Cerebellar nuclear complex (tissue), 1 donor: Measurements from ENCODE around the gene SLC6A8.

Experiments
- DNase-seq, 2 experiments: peaks; one replicate each; lab custom pipeline; 2025; lab: John Stamatoyannopoulos, UW

The SLC6A8 gene

DNA sequence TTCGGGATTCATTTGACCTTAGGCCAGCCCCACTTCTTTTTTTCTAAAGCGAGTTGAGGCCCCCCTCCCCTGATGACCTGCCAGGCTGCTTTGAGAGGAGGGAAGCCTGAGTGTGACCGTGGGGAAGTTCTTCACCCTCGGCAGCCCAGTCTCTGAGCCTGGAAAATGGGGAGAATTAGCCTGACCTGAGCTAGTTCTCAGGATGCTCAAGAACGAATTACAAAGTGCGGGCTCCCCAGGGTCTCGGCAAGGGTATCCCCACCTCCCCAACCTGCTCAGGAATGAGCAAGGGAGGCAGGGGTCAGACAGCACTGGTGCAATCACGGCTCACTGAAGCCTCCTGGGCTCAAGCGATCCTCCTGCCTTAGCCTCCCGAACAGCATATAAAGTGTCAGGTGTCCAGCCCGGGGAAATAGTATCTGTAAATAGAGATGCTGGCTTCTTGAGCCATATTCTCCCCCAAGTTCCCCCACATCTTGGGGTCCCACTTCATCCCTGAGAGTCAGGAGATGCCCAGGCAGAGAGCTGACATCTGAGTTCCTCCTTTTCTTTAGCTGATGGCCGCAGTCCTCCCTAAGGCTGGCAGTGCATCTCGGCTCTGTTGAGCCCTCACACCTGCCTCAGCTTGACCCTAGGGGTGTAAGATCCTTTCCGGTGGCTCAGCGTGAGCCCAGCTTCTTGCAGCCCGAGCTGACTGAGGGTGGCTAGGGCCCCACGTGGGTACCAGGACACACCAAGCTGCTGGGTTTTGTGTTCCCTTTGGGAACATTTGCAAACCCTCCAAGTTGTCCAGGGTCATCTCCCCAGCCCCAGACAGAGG is 39.2 kb upstream of the SLC6A8 start:
- no peak for DNase-seq

DNA sequence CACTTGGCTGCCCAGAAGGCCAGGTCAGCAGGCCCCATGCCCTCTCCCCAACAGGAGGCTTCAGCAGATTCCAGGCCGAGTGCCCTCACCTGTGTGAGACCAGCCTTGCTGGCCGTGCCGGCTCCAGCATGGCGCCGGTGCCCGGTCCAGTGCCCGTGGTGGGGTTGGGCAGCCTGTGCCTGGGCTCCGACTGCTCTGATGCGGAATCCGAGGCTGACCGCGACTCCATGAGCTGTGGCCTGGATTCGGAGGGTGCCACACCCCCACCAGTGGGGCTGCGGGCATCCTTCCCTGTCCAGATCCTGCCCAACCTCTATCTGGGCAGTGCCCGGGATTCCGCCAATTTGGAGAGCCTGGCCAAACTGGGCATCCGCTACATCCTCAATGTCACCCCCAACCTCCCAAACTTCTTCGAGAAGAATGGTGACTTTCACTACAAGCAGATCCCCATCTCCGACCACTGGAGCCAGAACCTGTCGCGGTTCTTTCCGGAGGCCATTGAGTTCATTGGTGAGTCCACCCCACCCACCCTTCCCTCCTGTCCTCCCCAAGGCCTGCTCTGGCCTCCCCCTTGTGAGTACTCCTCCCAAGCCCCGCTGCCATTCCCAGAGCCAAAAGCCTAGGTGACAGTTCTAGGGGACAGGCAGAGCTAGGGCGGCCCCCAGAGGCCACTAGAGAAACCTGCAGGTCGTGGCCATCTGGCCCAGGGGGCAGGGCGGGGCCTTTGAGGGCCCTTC is 38.4 kb upstream of the SLC6A8 start:
- DNase-seq: no peak

GRCh38 chrX:153649915-153650782 is 37.6 kb upstream of the SLC6A8 start:
- DNase-seq: no peak

GRCh38 chrX:153650959-153651358 is 36.8 kb upstream of the SLC6A8 start:
- no peak for DNase-seq

DNA sequence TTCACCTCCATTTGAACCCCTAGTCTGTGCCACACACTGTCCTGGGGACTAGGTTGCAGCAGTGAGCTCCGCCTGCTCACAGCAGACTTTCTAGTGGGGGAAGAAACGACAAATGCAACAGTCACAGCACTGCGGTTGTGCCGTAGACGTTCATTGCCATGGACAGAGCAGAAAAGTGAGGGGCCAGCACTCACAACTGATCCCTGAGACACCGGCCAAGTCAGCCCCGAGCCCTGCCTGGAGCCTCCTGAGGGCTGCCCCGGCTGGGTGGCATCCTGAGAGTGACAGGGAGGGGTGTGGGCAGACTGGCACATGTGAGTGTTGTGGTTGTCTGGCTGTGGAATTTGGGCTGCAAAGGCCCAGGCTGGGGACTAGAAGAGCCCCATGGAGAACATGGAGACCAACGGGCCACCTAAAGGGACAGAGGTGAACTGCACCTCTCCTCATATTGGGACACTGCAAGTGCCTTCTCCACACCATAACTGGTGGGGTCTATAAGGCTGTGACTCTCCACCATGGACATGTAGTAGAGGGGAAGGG is 36.1 kb upstream of the SLC6A8 start:
- no peak for DNase-seq

DNA sequence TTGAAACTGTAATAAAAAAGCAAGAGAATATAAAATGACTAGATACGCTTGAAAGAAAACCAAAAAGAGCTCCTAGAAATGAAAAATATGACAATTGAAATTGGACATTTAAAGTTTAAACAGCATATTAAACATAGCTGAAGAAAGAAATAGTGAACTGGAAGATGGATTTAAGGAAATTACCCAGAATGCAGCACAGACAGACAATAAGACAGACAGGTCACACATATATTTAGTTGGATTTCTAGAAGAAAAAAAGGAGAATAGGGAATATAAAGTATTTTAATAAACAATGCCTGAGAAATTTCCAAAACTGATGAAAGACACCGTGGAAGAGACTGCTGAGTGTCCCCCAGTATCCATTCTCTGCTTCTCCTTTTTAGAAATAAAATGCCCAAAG is 34.2 kb upstream of the SLC6A8 start:
- no peak for DNase-seq

DNA sequence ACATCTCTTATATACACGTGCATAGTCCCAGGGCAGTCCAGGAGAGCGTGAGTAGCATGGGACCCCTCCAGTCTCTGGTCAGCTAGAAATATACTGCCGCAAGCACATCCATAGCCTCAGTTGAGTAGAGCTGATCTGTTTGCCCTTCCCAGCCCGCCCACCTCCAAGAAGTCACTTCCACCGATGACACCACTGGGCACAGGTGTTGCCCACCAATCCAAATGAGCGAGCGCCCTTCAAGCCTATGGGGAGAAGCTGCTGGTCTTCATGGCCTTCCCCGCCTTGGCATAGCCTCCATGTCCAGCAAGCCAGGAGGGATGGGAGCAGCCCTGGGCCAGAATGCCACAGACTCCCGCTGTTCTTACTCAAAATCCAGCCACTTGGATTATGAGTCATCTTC is 30.6 kb upstream of the SLC6A8 start:
- no peak for DNase-seq

- no peak for DNase-seq
Observed at GRCh38 chrX:153659268-153659667, 28.5 kb upstream of the SLC6A8 start.

DNA sequence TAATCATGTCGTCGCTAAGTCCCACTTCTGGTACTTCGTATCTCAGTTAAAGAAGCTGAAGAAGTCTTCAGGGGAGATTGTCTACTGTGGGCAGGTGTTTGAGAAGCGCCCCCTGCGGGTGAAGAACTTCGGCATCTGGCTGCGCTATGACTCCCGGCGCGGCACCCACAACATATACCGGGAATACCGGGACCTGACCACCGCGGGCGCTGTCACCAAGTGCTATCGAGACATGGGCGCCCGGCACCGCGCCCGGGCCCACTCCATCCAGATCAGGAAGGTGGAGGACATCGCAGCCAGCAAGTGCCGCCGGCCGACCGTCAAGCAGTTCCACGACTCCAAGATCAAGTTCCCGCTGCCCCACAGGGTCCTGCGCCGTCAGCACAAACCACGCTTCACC is 25.5 kb upstream of the SLC6A8 start:
- DNase-seq: no peak

- DNase-seq: no peak
Observed at GRCh38 chrX:153665726-153666306, 21.9 kb upstream of the SLC6A8 start.

- DNase-seq: no peak
Observed at GRCh38 chrX:153667281-153667955, 20.3 kb upstream of the SLC6A8 start.

DNA sequence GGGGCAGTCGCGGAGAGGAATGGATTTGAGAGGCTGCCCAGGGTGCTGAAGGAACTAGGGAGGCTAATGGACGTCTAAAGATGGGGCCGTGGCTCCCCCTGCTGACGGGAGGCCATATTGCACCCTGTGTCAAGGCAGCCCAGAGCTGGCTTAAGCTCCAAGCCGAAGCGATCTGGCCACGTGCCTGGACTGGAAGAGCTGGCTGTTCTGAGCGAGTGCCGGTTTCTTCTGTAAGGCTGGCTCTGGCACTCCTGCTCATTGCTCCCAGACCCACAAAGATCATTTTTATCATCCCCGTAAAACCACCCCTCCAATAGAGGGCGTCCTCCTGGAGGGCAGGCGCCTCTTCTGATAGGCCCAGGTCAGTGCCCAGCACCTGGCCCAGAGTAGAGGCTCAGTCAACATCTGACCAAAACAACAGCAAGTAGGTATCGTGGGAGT is 19.8 kb upstream of the SLC6A8 start:
- peak in 1 of 2 experiments; percentile 5 for DNase-seq

GRCh38 chrX:153668423-153669173 is 19.1 kb upstream of the SLC6A8 start:
- DNase-seq: no peak

GRCh38 chrX:153669174-153669890 is 18.4 kb upstream of the SLC6A8 start:
- no peak for DNase-seq

- no peak for DNase-seq
Observed at GRCh38 chrX:153669901-153670731, 17.6 kb upstream of the SLC6A8 start.

DNA sequence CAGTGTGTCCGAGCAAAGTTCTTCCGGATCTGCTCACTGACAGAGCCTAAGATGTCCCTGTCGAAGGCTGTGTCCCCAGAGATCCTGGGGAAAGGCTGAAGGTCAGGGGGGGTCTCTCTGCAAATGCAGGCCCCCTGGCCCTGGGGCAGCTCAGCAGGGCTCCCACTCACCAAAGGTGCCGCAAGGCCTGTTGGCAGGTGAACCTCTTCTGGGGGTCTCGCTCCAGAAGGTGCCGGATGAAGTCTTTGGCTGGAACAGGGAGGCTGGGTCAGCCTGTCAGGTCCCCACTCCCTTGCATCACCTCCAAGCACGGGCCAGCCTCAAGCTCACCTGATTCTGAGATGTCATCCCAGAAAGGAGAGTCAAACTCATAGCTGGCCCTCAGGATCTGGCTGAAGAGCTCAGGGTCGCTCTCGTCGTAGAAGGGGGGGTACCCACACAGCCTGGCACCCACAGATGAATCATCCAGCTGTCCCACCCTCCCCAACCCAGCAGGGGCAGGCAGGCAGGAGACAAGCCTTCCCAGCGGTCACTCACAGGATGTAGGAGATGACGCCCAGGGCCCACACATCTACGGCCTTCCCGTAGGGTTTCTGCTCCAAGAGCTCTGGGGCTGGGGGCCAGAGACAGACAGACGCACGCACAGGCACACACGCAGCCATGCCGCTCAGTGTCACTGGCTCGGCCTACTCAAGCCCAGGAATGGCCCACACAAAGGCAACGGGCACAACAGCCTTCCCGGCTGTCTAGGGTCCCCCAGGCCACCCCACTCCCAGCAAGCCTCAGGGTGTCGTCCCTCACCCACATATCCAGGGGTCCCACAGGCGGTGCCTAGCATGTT is 16.8 kb upstream of the SLC6A8 start:
- no peak for DNase-seq

DNA sequence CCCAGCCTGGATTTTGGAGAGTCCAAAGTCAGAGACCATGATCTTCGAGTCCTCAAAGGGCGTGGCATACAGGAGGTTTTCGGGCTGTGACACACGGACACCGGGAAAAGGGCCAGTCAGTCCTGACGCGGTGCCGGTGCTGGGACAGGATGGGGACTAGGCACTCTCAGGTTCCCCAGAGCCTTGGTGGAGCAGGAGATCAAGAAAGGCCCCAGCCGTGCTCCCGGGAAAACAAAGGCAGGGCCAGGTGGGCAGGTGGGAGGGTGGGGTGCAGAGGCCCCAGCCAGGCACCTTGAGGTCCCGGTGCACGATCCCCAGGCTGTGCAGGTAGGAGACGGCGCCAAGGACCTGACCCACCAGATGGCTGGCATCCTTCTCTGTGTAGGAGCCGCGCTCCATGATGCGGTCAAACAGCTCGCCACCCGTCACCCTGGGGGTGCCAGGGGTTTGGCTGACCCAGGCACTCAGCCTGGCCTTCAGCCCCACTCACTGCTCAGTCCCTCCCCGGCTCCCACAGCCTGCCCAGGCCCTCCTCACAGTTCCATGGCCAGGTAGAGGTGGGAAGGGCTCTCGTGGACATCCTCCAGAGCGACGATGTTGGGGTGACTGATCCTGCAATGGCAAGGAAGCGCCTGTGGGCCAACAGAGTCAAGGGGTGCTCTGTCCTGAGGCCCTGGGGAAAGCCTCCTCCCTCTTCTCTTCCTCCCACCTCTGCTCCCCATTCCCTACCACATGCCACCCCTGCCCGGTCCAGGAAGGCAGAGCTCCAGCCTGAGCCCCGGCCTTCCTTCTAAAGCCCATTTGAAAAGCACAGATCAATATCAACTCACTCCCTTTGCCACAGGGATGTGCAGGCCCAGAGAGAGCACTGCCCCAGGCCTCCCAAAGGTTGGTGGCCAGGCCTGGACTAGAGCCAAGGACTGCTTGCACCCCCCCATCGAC is 15.9 kb upstream of the SLC6A8 start:
- DNase-seq: no peak
